ENCODE measurements around the gene ATP13A3. TPM values are rescaled to one million over a fixed set of nuclear protein-coding genes. Genes with fewer than 3 reads are reported as not detected.

Gene ATP13A3
- total RNA-seq, 1 experiment from 2014 or later = 84.4 TPM

DNA sequence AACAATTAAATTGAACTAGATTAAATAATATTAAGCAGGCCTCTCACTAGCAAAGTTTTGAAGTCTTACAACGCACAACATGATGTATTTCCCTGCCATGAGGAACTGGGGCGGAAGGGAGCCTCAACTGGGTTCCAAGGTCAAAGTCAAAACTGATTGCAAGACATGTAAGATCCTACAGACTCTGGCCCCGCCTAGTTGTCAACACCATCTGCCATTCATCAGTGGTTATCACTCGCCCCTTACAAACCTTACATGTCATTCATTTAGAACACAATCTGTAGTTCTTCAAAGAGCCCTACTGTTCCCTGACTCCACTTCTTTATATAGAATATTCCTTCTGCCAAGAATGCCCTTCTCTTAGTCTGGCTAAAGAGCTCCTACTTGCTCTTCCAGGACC, 10.0 kb downstream of the ATP13A3 start:
- no peak for DNase-seq (ENCODE audit: low spot score)

GRCh38 chr3:194475978-194476377, 10.8 kb downstream of the ATP13A3 start:
- DNase-seq (ENCODE audit: low spot score) = no peak

DNA sequence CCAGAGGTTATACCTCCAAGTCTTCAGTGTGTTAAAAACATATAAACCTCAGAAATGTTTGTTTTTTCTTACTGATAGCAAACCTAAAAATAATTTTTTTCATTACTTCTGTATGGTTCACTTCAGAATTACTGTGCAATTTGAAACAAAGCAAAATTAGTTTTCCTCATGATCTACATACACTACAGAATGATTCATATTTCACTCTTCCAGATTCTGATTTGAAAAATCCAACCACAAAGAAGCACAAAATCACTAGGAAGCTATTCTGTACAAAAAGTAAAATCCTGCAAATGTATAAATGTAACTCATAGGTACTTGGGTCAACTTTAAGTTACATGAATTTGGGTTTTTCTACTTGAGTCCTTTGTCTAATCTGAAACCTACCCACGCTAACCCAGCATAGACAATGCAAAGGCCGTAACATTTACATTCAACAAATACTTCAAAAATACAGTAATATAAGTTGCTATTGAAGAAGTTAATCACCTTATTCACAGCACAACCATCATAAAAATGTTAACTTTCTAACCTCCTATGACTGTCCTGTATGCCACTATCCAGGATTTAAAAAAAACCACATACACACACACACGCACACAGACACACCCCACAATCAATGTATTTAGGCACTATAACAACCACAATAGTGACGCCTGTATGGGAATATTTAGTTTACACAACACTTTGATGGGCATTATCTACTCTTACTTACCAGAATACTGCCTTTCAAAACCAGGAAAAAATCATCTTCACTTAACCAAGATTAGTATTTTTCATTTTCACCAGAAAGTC, 11.5 kb downstream of the ATP13A3 start:
- DNase-seq (ENCODE audit: low spot score) = no peak

DNA sequence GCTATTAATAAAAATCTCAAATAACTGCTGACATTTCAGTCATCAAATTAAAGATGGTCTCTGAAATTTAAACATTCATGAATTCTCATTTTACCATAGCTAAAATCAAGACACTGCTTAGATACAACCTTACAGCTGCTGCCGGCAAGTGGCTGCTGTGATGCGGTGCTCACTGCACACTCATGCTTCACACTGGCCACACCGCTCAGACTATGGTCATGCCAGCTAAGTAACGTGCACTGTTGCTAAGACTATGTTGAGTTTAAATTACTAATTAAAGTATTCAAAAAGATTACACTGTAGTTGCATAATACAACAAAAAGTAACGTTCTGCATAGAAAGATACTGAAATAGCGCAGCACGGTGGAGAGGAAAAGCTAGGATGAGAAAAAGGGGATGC, 12.1 kb downstream of the ATP13A3 start:
- no peak for DNase-seq (ENCODE audit: low spot score)

GRCh38 chr3:194472290-194472920, 14.4 kb downstream of the ATP13A3 start:
- DNase-seq (ENCODE audit: low spot score) = peak; percentile 64

DNA sequence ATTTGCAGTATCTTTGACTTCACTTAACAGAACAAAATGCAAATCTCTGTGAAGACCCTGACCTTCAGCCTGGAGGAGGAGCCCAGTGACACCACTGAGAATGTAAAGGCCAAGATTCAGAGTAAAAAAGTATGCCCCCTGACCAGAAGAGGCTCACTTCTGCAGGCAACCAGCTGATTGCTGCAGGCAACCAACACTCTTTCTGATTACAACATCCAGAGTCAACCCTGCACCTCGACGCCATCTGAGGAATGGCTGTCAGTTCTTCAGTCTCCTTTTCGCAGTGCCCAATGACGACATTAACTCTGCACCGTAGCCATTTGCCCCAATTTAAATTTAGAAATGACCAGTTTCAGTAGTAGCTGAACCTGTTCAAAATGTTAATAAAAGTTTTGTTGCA, 14.9 kb downstream of the ATP13A3 start:
- DNase-seq (ENCODE audit: low spot score) = no peak

- DNase-seq (ENCODE audit: low spot score) = no peak
Measured at GRCh38 chr3:194470615-194471014, 16.2 kb downstream of the ATP13A3 start.

DNA sequence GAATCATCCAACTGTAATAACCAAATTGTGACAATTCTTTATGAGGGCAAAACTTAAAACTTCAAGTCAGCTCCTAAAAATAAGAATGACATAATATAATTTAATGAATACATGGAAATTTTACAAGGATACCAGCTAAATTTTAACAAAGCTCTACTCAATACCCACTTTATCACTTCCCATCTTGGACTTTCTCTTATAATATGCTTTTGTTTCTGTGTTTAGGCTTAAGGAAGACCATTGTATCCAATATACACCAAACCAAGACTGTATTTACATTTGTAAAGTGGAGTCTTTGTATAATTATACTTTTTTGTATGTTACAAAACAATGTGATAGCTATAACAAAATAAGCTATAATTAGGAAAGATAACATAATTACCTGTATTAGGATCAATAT, 16.8 kb downstream of the ATP13A3 start:
- DNase-seq (ENCODE audit: low spot score) = no peak

- no peak for DNase-seq (ENCODE audit: low spot score)
Measured at GRCh38 chr3:194468086-194468485, 18.7 kb downstream of the ATP13A3 start.

GRCh38 chr3:194466761-194467356, 19.9 kb downstream of the ATP13A3 start:
- no peak for DNase-seq (ENCODE audit: low spot score)

DNA sequence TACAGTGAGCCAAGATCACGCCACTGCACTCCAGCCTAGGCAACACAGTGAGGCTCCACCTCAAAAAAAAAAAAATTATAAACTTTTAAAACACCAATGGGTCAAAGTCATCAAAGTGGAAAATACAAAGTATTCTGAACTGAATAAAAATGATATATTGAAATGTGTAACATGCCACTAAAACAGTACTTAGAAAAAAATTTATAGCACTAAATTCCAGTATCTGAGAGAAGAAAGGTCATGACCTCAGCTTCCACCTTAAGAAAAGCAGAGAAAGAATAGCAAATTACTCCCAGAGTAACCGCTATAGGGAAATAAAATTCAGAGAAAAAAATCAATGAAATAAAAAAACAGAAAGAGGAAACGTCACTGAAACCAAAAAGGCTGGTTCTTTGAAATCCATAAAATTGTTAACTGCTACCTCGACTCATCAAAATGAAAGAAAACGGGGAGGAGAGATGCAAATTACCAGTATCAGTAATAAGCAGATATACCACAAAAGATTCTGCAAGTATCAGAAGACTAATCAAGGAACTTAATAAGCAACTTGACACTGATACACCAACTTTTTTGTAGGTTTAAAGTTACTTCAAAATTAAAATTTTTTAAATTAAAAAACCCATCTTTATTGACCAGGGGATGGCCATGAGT, 20.8 kb downstream of the ATP13A3 start:
- no peak for DNase-seq (ENCODE audit: low spot score)

- no peak for DNase-seq (ENCODE audit: low spot score)
Measured at GRCh38 chr3:194465246-194465645, 21.6 kb downstream of the ATP13A3 start.

DNA sequence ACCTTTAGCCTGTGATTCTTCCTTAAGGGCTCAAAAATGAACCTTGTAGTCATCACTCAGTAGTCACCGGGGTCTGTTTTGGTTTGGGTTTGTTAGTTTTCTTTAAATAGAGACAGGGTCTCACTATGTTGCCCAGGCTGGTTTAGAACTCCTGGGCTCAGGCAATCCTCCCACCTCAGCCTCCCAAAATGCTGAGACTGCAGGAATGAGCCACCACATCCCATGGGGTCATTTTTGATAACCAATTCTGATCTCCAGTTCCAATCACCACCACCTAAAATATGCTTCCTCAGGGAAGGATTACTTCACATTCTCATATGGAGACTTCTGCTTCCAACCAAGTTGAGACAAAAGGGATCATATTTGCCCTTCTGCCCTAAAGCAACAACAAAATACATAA, 22.1 kb downstream of the ATP13A3 start:
- no peak for DNase-seq (ENCODE audit: low spot score)

DNA sequence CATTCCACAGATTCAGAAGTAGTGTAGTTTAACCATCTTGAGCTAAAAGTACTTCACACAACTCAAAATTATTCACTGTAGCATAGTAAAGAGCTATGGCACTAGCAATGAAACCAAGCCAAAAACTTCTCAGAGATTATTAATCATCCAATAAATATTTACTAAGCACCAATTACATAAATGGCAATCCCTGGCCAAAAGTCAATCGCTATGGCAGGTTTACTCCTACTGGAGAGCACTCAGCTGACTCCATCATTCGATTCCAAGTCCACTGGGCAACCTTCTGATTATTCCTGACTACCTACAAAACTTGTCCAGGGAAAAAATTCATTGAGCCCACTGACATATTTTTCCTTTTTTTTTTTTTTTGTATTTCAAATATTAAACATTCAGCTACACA, 23.9 kb downstream of the ATP13A3 start:
- DNase-seq (ENCODE audit: low spot score) = no peak

GRCh38 chr3:194460566-194460965, 26.2 kb downstream of the ATP13A3 start:
- DNase-seq (ENCODE audit: low spot score) = no peak

DNA sequence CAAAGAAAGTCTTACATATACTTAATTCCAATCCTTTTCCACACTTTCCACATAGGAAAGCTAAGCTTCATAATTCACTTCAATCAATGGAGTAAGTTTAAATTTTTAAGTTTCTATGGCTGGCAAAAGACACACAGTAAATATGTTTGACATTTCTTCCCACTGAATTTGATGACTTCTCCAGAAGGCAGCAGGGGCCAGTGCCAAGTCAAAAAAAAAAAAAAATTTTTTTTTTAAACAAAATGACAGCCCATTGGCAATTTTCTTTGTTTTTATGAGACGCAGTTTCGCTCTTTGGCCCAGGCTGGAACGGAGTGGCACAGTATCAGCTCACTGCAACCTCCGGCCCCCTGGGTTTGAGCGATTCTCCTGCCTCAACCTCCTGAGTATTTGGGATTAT, 28.7 kb downstream of the ATP13A3 start:
- no peak for DNase-seq (ENCODE audit: low spot score)

DNA sequence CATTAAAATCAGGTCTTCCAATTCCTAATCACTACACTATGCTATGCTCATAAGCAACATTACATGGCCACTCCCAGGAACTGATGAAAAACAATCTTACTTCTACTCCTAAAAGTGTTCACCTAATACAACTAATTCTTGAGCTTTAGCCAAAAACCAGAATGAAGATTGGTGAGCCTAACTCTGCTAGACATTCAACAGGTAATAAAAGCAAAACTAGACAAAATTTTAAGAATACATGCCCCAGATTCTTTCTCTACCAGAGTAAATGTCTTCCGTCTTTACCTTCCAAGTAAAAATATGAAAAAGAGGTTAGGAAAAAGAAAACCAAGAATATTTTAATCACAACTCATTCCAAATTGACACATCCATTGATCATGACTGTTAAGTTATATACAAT, 31.3 kb downstream of the ATP13A3 start:
- DNase-seq (ENCODE audit: low spot score) = no peak

GRCh38 chr3:194450341-194450740, 36.5 kb downstream of the ATP13A3 start:
- DNase-seq (ENCODE audit: low spot score) = no peak

DNA sequence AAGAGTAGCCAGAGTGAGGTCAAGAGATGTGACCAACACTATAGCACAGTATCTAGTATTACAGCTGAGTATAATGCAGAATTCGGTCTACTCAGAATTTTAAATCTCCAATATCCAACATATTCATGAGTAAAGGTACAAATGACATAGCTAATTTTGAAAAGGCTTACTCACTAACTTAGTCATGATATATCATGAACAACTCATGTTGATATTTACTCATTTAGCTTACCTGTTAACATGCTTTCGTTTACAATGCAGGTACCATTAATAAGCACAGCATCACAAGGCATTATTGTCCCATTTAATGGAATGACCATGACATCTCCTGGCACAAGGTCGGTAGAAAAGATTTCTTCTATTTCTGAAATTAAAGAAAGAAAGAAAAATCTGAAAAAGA, 36.9 kb downstream of the ATP13A3 start:
- no peak for DNase-seq (ENCODE audit: low spot score)

- DNase-seq (ENCODE audit: low spot score) = no peak
Measured at GRCh38 chr3:194447657-194448056, 39.1 kb downstream of the ATP13A3 start.

GRCh38 chr3:194447161-194447560, 39.6 kb downstream of the ATP13A3 start:
- DNase-seq (ENCODE audit: low spot score) = peak; percentile 51

GRCh38 chr3:194446754-194447153, 40.0 kb downstream of the ATP13A3 start:
- DNase-seq (ENCODE audit: low spot score) = no peak

Measured in HT-29 (cell line).